HepG2 (cell line): ENCODE data around the gene EID3. TPM values are rescaled to one million over a fixed set of nuclear protein-coding genes. Genes with fewer than 3 reads are reported as not detected.

Source experiments
- AGO1 ChIP-seq: fragments of 200-400 bp; formaldehyde crosslinking; IDR thresholded peaks from 2 replicates; pipeline ENCODE4 v1.6.1; 2017; ENCODE audit warnings: mild to moderate bottlenecking, low read depth, low read length, moderate library complexity; ENCODE audit not compliant: poor library complexity, severe bottlenecking
- HOXA3 ChIP-seq: sonication (generic); formaldehyde crosslinking; IDR thresholded peaks from 2 replicates; pipeline ENCODE4 v1.5.0; 2020; ENCODE audit warnings: missing genetic modification reagents
- KLF11 ChIP-seq: IDR thresholded peaks from 2 replicates; pipeline ENCODE4 v1.6.1; 2016; ENCODE audit warnings: missing compliant biosample characterization
- KMT2A ChIP-seq: sonication (generic); formaldehyde crosslinking; IDR thresholded peaks from 2 replicates; pipeline ENCODE4 v1.4.0; 2020; ENCODE audit warnings: missing genetic modification reagents
- MAFF ChIP-seq: IDR thresholded peaks from 2 replicates; pipeline ENCODE4 v1.6.1; 2011; ENCODE audit warnings: low read depth, low read length, improper control_type of control experiment
- NRL ChIP-seq: sonication (generic); formaldehyde crosslinking; IDR thresholded peaks from 2 replicates; pipeline ENCODE4 v1.5.0; 2020; ENCODE audit warnings: missing genetic modification reagents, mild to moderate bottlenecking, moderate library complexity, borderline replicate concordance
- SCMH1 ChIP-seq: sonication (generic); formaldehyde crosslinking; IDR thresholded peaks from 2 replicates; pipeline ENCODE4 v1.9.0; 2021; ENCODE audit warnings: missing genetic modification reagents, mild to moderate bottlenecking, borderline replicate concordance
- SSRP1 ChIP-seq: IDR thresholded peaks from 2 replicates; pipeline ENCODE4 v1.6.1; 2016; ENCODE audit warnings: control low read depth
- TCF7 ChIP-seq: sonication (generic); IDR thresholded peaks from 2 replicates; pipeline ENCODE4 v1.6.1; 2016; ENCODE audit warnings: antibody characterized with exemption, low read depth
- ZBTB21 ChIP-seq: sonication (generic); formaldehyde crosslinking; IDR thresholded peaks from 2 replicates; pipeline ENCODE4 v1.4.0; 2020; ENCODE audit warnings: missing genetic modification reagents
- ZFX ChIP-seq: sonication (generic); formaldehyde crosslinking; IDR thresholded peaks from 2 replicates; pipeline ENCODE4 v1.4.0; 2020; ENCODE audit warnings: mild to moderate bottlenecking, low read depth, missing genetic modification reagents, moderate library complexity
- ZNF124 ChIP-seq: sonication (generic); formaldehyde crosslinking; IDR thresholded peaks from 2 replicates; pipeline ENCODE4 v1.4.0; 2020; ENCODE audit warnings: missing genetic modification reagents
- ZNF136 ChIP-seq: sonication (generic); formaldehyde crosslinking; IDR thresholded peaks from 2 replicates; pipeline ENCODE4 v1.8.1; 2022; ENCODE audit warnings: low read depth, mild to moderate bottlenecking, moderate library complexity, missing genetic modification reagents
- ZNF256 ChIP-seq: sonication (generic); formaldehyde crosslinking; conservative IDR thresholded peaks from 2 replicates; pipeline ENCODE4 v1.4.0; 2020; ENCODE audit warnings: missing genetic modification reagents
- ZNF350 ChIP-seq: sonication (generic); formaldehyde crosslinking; IDR thresholded peaks from 2 replicates; pipeline ENCODE4 v1.4.0; 2020; ENCODE audit warnings: mild to moderate bottlenecking, low read depth, missing genetic modification reagents, borderline replicate concordance
- ZNF598 ChIP-seq: sonication (generic); formaldehyde crosslinking; IDR thresholded peaks from 2 replicates; pipeline ENCODE4 v1.5.1; 2020; ENCODE audit warnings: mild to moderate bottlenecking, missing genetic modification reagents, borderline replicate concordance
- ZNF629 ChIP-seq: sonication (generic); formaldehyde crosslinking; conservative IDR thresholded peaks from 2 replicates; pipeline ENCODE4 v1.5.0; 2020; ENCODE audit warnings: missing genetic modification reagents
- polyA plus RNA-seq, 8 experiments: library from polyadenylated mRNA; depleted of rRNA in 3 of 8; stranded (reverse) in 7 of 8; unstranded in 1 of 8; fragments of >200 nt; fragmentation: Illumina TruSeq in 4 of 8; extraction: Trizol in 4 of 8; gene quantifications; 2 replicates each; pipeline versions ENCODE4 v1.2.1 to v1.2.3, GENCODE V29; 2011 to 2016; ENCODE audit warnings: low read depth in 4 of 8, missing spikeins in 1 of 8, mixed read lengths in 1 of 8; ENCODE audit not compliant: insufficient read depth in 1 of 8
- total RNA-seq, 5 experiments: library from RNA; depleted of rRNA; stranded (reverse); fragments of >200 nt; fragmentation: Illumina TruSeq; extraction: Trizol; gene quantifications; 2 replicates each; pipeline ENCODE4 v1.2.3, GENCODE V29; 2016; ENCODE audit warnings: low read depth in 1 of 5
- TF ChIP-seq, protein P1 (sequence below): sonication (generic); formaldehyde crosslinking; conservative IDR thresholded peaks from 2 replicates; pipeline ENCODE4 v1.5.0; 2020; ENCODE audit warnings: missing genetic modification reagents
- TF ChIP-seq, protein P2 (sequence below): sonication (generic); formaldehyde crosslinking; IDR thresholded peaks from 2 replicates; pipeline ENCODE4 v1.4.0; 2020; ENCODE audit warnings: mild to moderate bottlenecking, low read depth, missing genetic modification reagents
- TF ChIP-seq, protein P3 (sequence below): sonication (generic); formaldehyde crosslinking; conservative IDR thresholded peaks from 2 replicates; pipeline ENCODE4 v1.4.0; 2020; ENCODE audit warnings: missing genetic modification reagents
- TF ChIP-seq, protein P4 (sequence below): sonication (generic); formaldehyde crosslinking; IDR thresholded peaks from 2 replicates; pipeline ENCODE4 v1.5.0; 2020; ENCODE audit warnings: missing genetic modification reagents

EID3 gene
- total and polyA plus RNA-seq, 2 of the 13 experiments (the other 11 are each of a cell fraction or from before 2014, with no cell fraction given): 0.38 to 4.5 TPM

DNA sequence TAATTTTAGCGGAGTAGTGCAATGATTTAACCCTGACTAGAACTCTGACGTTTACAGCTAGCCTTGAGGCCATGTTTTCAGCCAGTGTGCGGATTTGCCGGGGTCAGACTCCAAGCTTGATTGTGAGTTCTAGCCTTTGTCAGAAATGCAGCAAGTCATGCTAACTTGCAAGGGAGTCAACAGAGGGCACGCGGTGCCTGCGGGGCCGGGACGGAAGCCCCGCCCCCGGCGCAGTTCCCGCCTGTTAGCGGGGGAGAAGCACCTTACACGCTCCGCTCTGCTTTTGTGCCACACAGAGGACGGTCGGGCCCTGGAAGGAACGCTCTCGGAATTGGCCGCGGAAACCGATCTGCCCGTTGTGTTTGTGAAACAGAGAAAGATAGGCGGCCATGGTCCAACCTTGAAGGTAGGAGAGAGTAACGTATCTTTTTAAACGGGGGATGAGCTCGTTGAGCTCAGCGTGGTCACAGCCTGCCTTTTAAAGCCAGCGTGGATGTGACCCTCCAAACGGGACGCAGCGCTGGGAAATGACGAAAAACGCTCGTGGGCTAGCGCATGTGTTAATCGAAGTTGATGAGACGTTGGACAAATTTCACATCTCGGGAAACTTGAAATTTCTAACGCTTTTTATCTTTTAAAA is 14.8 kb upstream of the EID3 start (continued):
- TF ChIP-seq ZNF598 (CRISPR knock-in tag) (peak; percentile 87; the same call in 1 of the 2 replicates), ZBTB21 (CRISPR knock-in tag) (0 out of 2 replicates have a peak, but pooled peaks have one; percentile 41), ZNF124 (CRISPR knock-in tag) (peak; percentile 44; the same call in 1 of the 2 replicates), ZNF256 (CRISPR knock-in tag) (0 out of 2 replicates have a peak, but pooled peaks have one; percentile 69), NRL (CRISPR knock-in tag) (peak; percentile 89; the same call in 1 of the 2 replicates), ZNF629 (CRISPR knock-in tag) (peak; percentile 13; the same call in 1 of the 2 replicates), KLF11 (CRISPR knock-in tag) (peak; percentile 81), SSRP1 (no peak), AGO1 (peak; percentile 58), SCMH1 (CRISPR knock-in tag) (no peak), ZNF350 (CRISPR knock-in tag) (peak; percentile 69; the same call in 1 of the 2 replicates), KMT2A (CRISPR knock-in tag) (peak; percentile 97), HOXA3 (CRISPR knock-in tag) (peak; percentile 89), ZFX (peak; percentile 46; the same call in 1 of the 2 replicates), TCF7 (no peak), ZNF136 (CRISPR knock-in tag) (peak; percentile 82; the same call in 1 of the 2 replicates), MAFF (peak; percentile 42; the same call in 1 of the 2 replicates)
- TF ChIP-seq, protein P1, sequence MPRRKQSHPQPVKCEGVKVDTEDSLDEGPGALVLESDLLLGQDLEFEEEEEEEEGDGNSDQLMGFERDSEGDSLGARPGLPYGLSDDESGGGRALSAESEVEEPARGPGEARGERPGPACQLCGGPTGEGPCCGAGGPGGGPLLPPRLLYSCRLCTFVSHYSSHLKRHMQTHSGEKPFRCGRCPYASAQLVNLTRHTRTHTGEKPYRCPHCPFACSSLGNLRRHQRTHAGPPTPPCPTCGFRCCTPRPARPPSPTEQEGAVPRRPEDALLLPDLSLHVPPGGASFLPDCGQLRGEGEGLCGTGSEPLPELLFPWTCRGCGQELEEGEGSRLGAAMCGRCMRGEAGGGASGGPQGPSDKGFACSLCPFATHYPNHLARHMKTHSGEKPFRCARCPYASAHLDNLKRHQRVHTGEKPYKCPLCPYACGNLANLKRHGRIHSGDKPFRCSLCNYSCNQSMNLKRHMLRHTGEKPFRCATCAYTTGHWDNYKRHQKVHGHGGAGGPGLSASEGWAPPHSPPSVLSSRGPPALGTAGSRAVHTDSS (CRISPR knock-in tag): no peak
- TF ChIP-seq, protein P2, sequence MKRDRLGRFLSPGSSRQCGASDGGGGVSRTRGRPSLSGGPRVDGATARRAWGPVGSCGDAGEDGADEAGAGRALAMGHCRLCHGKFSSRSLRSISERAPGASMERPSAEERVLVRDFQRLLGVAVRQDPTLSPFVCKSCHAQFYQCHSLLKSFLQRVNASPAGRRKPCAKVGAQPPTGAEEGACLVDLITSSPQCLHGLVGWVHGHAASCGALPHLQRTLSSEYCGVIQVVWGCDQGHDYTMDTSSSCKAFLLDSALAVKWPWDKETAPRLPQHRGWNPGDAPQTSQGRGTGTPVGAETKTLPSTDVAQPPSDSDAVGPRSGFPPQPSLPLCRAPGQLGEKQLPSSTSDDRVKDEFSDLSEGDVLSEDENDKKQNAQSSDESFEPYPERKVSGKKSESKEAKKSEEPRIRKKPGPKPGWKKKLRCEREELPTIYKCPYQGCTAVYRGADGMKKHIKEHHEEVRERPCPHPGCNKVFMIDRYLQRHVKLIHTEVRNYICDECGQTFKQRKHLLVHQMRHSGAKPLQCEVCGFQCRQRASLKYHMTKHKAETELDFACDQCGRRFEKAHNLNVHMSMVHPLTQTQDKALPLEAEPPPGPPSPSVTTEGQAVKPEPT (CRISPR knock-in tag): 0 out of 2 replicates have a peak, but pooled peaks have one; percentile 49
- TF ChIP-seq, protein P3, sequence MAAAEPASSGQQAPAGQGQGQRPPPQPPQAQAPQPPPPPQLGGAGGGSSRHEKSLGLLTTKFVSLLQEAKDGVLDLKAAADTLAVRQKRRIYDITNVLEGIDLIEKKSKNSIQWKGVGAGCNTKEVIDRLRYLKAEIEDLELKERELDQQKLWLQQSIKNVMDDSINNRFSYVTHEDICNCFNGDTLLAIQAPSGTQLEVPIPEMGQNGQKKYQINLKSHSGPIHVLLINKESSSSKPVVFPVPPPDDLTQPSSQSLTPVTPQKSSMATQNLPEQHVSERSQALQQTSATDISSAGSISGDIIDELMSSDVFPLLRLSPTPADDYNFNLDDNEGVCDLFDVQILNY (CRISPR knock-in tag): 0 out of 2 replicates have a peak, but pooled peaks have one; percentile 55
- TF ChIP-seq, protein P4, sequence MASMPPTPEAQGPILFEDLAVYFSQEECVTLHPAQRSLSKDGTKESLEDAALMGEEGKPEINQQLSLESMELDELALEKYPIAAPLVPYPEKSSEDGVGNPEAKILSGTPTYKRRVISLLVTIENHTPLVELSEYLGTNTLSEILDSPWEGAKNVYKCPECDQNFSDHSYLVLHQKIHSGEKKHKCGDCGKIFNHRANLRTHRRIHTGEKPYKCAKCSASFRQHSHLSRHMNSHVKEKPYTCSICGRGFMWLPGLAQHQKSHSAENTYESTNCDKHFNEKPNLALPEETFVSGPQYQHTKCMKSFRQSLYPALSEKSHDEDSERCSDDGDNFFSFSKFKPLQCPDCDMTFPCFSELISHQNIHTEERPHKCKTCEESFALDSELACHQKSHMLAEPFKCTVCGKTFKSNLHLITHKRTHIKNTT: no peak
